ENCODE data around the gene TMEM201.

DNA sequence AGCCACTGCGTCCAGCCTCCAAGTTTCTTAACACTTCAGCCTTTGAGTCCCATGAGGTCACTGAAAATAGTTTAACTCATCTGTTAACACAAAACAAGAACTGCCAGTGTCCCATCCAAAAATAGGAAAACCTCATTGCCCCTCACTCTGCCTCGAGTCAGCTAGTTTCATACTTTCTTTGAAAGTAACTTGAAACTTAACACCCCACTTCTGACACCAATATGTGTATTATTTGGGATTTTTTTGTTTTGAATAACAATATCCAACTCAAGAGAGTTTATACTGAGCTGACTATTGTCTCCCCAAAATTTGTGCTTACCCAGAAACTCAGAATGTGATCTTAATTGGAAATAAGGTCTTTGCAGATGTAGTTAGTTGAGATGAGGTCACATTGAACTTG, 45.9 kb downstream of the TMEM201 start:
- no peak for TF ChIP-seq RBAK (tag by site-specific recombination; IDR thresholded peaks at IDR 0.05)
- TF ChIP-seq, protein P1, sequence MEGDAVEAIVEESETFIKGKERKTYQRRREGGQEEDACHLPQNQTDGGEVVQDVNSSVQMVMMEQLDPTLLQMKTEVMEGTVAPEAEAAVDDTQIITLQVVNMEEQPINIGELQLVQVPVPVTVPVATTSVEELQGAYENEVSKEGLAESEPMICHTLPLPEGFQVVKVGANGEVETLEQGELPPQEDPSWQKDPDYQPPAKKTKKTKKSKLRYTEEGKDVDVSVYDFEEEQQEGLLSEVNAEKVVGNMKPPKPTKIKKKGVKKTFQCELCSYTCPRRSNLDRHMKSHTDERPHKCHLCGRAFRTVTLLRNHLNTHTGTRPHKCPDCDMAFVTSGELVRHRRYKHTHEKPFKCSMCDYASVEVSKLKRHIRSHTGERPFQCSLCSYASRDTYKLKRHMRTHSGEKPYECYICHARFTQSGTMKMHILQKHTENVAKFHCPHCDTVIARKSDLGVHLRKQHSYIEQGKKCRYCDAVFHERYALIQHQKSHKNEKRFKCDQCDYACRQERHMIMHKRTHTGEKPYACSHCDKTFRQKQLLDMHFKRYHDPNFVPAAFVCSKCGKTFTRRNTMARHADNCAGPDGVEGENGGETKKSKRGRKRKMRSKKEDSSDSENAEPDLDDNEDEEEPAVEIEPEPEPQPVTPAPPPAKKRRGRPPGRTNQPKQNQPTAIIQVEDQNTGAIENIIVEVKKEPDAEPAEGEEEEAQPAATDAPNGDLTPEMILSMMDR (tag by site-specific recombination; IDR thresholded peaks at IDR 0.05), result no peak
- TF ChIP-seq ZNF138 (tag by site-specific recombination; IDR thresholded peaks at IDR 0.05; ENCODE audit: borderline replicate concordance), result no peak
- no peak for TF ChIP-seq ZNF571 (tag by site-specific recombination; IDR thresholded peaks at IDR 0.05)
- TF ChIP-seq SP2 (tag by site-specific recombination; IDR thresholded peaks at IDR 0.05), result no peak
- TF ChIP-seq, protein P2, sequence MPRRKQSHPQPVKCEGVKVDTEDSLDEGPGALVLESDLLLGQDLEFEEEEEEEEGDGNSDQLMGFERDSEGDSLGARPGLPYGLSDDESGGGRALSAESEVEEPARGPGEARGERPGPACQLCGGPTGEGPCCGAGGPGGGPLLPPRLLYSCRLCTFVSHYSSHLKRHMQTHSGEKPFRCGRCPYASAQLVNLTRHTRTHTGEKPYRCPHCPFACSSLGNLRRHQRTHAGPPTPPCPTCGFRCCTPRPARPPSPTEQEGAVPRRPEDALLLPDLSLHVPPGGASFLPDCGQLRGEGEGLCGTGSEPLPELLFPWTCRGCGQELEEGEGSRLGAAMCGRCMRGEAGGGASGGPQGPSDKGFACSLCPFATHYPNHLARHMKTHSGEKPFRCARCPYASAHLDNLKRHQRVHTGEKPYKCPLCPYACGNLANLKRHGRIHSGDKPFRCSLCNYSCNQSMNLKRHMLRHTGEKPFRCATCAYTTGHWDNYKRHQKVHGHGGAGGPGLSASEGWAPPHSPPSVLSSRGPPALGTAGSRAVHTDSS (tag by site-specific recombination; IDR thresholded peaks at IDR 0.05), result no peak
- TF ChIP-seq ZNF274 (IDR thresholded peaks at IDR 0.05; ENCODE audit: low read length), result no peak
- no peak for TF ChIP-seq ZNF274 (tag by site-specific recombination; IDR thresholded peaks at IDR 0.05; ENCODE audit: borderline replicate concordance)
- TF ChIP-seq GLIS1 (tag by site-specific recombination; IDR thresholded peaks at IDR 0.05), result no peak
- TF ChIP-seq, protein P3, sequence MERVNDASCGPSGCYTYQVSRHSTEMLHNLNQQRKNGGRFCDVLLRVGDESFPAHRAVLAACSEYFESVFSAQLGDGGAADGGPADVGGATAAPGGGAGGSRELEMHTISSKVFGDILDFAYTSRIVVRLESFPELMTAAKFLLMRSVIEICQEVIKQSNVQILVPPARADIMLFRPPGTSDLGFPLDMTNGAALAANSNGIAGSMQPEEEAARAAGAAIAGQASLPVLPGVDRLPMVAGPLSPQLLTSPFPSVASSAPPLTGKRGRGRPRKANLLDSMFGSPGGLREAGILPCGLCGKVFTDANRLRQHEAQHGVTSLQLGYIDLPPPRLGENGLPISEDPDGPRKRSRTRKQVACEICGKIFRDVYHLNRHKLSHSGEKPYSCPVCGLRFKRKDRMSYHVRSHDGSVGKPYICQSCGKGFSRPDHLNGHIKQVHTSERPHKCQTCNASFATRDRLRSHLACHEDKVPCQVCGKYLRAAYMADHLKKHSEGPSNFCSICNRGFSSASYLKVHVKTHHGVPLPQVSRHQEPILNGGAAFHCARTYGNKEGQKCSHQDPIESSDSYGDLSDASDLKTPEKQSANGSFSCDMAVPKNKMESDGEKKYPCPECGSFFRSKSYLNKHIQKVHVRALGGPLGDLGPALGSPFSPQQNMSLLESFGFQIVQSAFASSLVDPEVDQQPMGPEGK (tag by site-specific recombination; IDR thresholded peaks at IDR 0.05), result no peak
- TF ChIP-seq, protein P4, sequence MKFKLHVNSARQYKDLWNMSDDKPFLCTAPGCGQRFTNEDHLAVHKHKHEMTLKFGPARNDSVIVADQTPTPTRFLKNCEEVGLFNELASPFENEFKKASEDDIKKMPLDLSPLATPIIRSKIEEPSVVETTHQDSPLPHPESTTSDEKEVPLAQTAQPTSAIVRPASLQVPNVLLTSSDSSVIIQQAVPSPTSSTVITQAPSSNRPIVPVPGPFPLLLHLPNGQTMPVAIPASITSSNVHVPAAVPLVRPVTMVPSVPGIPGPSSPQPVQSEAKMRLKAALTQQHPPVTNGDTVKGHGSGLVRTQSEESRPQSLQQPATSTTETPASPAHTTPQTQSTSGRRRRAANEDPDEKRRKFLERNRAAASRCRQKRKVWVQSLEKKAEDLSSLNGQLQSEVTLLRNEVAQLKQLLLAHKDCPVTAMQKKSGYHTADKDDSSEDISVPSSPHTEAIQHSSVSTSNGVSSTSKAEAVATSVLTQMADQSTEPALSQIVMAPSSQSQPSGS (tag by site-specific recombination; IDR thresholded peaks at IDR 0.05; ENCODE audit: low read depth), result no peak
- no peak for TF ChIP-seq ZNF747 (tag by site-specific recombination; IDR thresholded peaks at IDR 0.05)
- TF ChIP-seq, protein P5, sequence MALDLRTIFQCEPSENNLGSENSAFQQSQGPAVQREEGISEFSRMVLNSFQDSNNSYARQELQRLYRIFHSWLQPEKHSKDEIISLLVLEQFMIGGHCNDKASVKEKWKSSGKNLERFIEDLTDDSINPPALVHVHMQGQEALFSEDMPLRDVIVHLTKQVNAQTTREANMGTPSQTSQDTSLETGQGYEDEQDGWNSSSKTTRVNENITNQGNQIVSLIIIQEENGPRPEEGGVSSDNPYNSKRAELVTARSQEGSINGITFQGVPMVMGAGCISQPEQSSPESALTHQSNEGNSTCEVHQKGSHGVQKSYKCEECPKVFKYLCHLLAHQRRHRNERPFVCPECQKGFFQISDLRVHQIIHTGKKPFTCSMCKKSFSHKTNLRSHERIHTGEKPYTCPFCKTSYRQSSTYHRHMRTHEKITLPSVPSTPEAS (tag by site-specific recombination; IDR thresholded peaks at IDR 0.05), result no peak
- TF ChIP-seq ZNF76 (tag by site-specific recombination; IDR thresholded peaks at IDR 0.05; ENCODE audit: borderline replicate concordance, low read depth), result no peak
- no peak for TF ChIP-seq ZNF658 (tag by site-specific recombination; IDR thresholded peaks at IDR 0.05)
